ENCODE measurements around the gene ZNF839. TPM values are rescaled to one million over a fixed set of nuclear protein-coding genes. Genes with fewer than 3 reads are reported as not detected.

The ZNF839 gene
- total and polyA plus RNA-seq, 5 donors, result 5.7 to 11.0 (median 7.0) TPM

DNA sequence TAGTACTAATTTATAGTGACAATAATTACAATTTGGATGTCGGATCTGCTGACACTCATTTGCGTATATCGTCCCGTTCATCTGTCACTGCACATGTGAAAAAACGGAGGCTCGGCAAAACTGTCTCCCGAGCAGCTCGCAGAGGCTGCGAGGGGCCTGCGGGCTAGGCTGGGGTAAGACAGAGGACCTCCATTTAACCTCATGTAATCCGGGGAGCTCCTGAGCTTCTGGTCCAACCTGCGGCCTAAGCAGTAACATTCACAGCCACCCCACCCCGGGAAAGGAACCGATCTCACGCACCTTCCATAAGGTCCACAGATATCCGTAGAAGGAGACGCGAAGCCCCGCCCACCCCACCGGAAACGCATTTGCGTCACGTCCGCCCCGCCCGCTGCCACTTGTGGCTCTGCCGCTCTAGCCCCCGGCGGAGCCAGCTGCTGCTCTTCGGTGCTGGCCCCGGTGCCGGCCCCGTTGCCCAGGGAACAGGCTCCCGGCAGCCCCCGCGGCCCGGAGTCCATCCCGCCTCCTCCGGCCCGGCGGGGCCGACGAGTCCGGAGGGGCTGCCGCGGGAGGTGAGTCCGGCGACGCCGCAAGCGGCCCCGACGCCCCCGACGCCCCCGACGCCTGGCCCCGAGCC is 43.1 kb downstream of the ZNF839 start, which contains the start of the genes CINP and TECPR2:
CINP (minus strand) TSS at position 346 of the 637 bp plus-strand sequence; CDS start at position 307, 39 bp downstream.
TECPR2 (plus strand) TSS at position 397 of the 637 bp plus-strand sequence. CDS start 13,781 bp downstream, outside the sequence.
- H3K27me3 ChIP-seq (ENCODE audit: control insufficient read depth, insufficient read depth), result no peaks in the 10 kb centered on the region
- no peaks in the 10 kb centered on the region for H3K9me3 ChIP-seq (ENCODE audit: control insufficient read depth, low read length)
- peak; percentile 99 for ATAC-seq
- under 1% methylated on average over 58 of the region's 58 CpGs for WGBS
- DNase-seq, result peak; percentile 98 to 100 (median 99)
- H3K4me1 ChIP-seq (ENCODE audit: control insufficient read depth, insufficient read depth, low read length), result peaks cover 4% of the 10 kb centered on the region
- peak within 1 kb of the TSS; percentile 95 for H3K27ac ChIP-seq (ENCODE audit: low read length)
- intact Hi-C loops (cut with DNase I), result no loop called here
- peak within 1 kb of the TSS; percentile 94 for H3K4me3 ChIP-seq (ENCODE audit: low read length)

DNA sequence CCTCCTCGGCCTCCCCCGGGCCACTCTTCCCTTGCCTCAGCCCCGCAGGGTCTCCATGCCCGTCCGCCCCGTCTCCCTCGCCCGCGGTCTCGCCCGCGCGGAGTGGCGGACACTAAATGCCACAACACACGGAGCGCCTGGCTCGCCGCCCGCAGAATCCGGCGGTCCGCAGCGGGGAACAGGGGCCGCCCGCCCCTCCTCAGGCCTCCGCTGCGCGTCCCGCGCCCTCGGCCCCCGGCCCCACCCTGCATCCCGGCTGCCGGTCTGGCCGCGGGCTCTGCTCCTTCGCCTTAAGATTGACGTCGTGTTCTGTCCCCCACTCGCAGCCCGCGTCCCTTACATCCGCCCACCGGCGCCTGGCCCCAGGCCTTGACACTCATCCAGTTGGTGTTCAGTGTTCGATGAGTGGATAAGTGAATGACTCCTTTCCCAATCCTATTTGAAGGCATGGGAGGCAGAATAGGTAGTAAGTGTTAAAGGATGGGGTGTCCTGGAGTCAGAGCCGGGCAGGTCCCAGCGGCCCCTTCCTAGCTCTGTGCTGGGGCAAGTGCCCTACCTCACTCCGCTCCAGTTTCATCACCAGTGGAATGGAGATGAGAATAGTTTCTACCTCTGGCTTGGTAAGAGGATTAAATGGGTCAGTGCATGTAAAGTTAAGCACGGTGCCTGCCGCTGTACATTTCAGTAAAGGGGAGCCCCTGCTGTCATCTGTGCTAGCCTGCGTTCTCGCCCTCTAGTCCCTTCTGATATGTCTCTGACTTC is 43.8 kb downstream of the ZNF839 start:
- Histone ChIP-seq H3K27me3 (ENCODE audit: control insufficient read depth, insufficient read depth) (no peaks in the 10 kb centered on the region), H3K9me3 (ENCODE audit: control insufficient read depth, low read length) (no peaks in the 10 kb centered on the region), H3K4me1 (ENCODE audit: control insufficient read depth, insufficient read depth, low read length) (peaks cover 4% of the 10 kb centered on the region), H3K4me3 (ENCODE audit: low read length) (peak overlapping the region; percentile 94), H3K27ac (ENCODE audit: low read length) (peak overlapping the region; percentile 55)
- intact Hi-C loops (cut with DNase I), result no loop called here
- DNase-seq (peak in 1 of 3 donors; percentile 65), ATAC-seq (peak; percentile 42 to 66)
- 2% methylated on average over 53 of the region's 53 CpGs for WGBS

DNA sequence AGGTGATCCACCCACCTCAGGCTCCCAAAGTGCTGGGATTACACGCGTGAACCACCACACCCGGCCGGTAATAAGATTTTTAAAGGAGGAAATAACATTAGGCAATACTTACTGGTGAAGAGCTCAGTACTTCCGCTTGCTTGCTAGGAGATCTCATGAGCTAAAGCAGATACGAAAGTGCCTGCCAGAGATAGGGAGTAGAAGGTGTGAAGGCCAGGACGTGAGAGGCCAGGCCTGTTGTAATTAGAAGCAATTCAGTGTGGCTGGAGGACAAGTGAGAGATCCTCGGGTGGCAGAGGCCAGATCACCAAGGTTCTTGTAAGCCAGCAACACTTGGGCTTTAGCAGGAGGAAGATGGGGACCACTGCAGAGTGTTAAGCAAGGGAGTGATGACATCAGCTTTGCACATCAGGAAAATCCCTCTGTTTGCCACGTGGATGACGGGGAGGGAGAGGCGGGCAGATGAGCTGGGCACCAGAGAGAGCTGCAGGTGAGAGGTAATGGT is 50.8 kb downstream of the ZNF839 start:
- Histone ChIP-seq H3K4me1 (ENCODE audit: control insufficient read depth, insufficient read depth, low read length) (peaks cover 12% of the 10 kb centered on the region), H3K4me3 (ENCODE audit: low read length) (no peak overlapping the region), H3K27me3 (ENCODE audit: control insufficient read depth, insufficient read depth) (no peaks in the 10 kb centered on the region), H3K9me3 (ENCODE audit: control insufficient read depth, low read length) (no peaks in the 10 kb centered on the region), H3K27ac (ENCODE audit: low read length) (peak overlapping the region; percentile 12)
- WGBS, result 51% methylated on average over 11 of the region's 11 CpGs
- ATAC-seq (peak; percentile 79 to 80), DNase-seq (no peak)
- intact Hi-C loops (cut with DNase I), result no loop called here

DNA sequence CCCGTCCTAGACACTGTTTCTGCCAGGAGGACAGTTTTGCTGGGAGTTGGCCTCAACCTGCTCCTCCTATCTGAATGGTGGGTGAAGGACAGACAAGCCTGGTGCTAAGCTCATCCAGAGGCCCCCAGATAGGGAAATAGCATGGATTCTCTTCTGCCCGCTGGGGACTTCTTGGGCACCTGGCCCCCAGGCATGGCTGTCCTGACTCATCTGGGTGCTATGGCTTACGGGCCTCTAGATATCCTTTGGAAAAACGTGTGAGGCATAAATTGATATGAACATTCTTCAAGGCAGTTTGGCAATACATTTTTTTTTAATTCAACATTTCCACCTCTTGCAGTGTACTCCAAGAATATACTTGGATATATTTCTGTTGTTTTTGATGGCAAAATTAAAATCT is 51.8 kb downstream of the ZNF839 start:
- no peaks in the 10 kb centered on the region for H3K27me3 ChIP-seq (ENCODE audit: control insufficient read depth, insufficient read depth)
- intact Hi-C loops (cut with DNase I), result no loop called here
- DNase-seq (no peak), ATAC-seq (no peak)
- WGBS, result 82% methylated on average over 4 of the region's 4 CpGs
- peaks cover 12% of the 10 kb centered on the region for H3K4me1 ChIP-seq (ENCODE audit: control insufficient read depth, insufficient read depth, low read length)
- no peak overlapping the region for H3K27ac ChIP-seq (ENCODE audit: low read length)
- no peaks in the 10 kb centered on the region for H3K9me3 ChIP-seq (ENCODE audit: control insufficient read depth, low read length)
- no peak overlapping the region for H3K4me3 ChIP-seq (ENCODE audit: low read length)

DNA sequence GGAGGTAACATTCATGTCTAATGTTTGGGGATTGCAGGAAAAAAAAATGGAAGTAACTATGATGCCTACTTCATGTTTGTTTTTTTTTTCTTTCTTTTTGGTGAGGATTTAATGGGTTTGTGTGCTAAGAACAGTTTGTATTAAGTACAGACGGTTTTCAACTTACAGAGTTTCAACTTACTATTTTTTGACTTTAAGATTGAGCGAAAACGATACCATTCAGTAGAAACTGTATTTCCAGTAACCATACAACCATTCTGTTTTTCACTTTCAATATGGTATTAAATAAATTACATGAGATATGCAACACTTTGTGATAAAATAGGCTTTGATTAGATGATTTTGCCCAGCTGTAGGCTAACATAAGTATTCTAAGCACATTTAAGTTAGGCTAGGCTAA is 53.6 kb downstream of the ZNF839 start:
- peaks cover 12% of the 10 kb centered on the region for H3K4me1 ChIP-seq (ENCODE audit: control insufficient read depth, insufficient read depth, low read length)
- whole genome bisulfite sequencing, result 95% methylated on average over 3 of the region's 3 CpGs
- H3K9me3 ChIP-seq (ENCODE audit: control insufficient read depth, low read length), result no peaks in the 10 kb centered on the region
- ATAC-seq, result no peak
- H3K27ac ChIP-seq (ENCODE audit: low read length), result no peak overlapping the region
- no peak overlapping the region for H3K4me3 ChIP-seq (ENCODE audit: low read length)
- intact Hi-C loops (cut with DNase I), result no loop called here
- DNase-seq, result no peak
- H3K27me3 ChIP-seq (ENCODE audit: control insufficient read depth, insufficient read depth), result no peaks in the 10 kb centered on the region

DNA sequence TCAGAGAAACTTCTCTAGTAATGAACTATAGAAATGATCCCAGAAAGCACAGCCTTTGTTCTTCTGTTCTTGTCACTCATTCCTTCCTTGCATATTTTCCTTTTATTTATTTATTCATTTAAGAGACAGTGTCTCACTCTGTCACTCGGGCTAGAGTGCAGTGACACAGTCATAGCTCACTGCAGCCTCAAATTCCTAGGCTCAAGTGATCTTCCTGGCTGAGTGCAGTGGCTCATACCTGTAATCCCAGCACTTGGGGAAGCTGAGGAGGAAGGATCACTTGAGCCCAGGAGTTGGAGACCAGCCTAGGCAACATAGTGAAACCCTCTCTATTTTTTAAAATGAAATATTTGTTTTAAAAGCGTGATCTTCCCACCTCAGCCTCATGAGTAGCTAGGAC is 54.7 kb downstream of the ZNF839 start:
- Histone ChIP-seq H3K4me1 (ENCODE audit: control insufficient read depth, insufficient read depth, low read length) (peaks cover 12% of the 10 kb centered on the region), H3K27me3 (ENCODE audit: control insufficient read depth, insufficient read depth) (no peaks in the 10 kb centered on the region), H3K27ac (ENCODE audit: low read length) (no peak overlapping the region), H3K9me3 (ENCODE audit: control insufficient read depth, low read length) (no peaks in the 10 kb centered on the region), H3K4me3 (ENCODE audit: low read length) (no peak overlapping the region)
- DNase-seq, result no peak
- 87% methylated on average over 2 of the region's 2 CpGs for WGBS
- ATAC-seq, result no peak
- intact Hi-C loops (cut with DNase I), result no loop called here

DNA sequence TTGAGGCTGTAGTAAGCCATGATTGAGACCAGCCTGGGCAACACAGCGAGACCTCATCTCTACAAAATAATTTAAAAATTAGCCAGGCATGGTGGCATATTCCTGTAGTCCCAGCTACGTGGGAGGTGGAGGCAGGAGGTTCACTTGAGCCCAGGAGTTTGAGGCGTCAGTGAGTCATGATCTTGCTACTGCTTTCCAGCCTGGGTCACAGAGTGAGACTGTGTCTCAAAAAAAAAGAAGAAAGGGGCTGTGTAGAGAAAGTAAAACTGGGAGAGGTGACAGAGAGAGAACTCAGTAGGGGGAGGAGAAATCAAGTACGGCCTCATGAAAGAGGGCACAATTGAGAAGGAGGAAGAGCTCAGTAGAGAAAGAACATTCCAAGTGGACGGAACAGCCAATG is 55.6 kb downstream of the ZNF839 start:
- no peaks in the 10 kb centered on the region for H3K9me3 ChIP-seq (ENCODE audit: control insufficient read depth, low read length)
- H3K27ac ChIP-seq (ENCODE audit: low read length), result no peak overlapping the region
- H3K4me3 ChIP-seq (ENCODE audit: low read length), result no peak overlapping the region
- no peak for ATAC-seq
- peaks cover 12% of the 10 kb centered on the region for H3K4me1 ChIP-seq (ENCODE audit: control insufficient read depth, insufficient read depth, low read length)
- 97% methylated on average over 5 of the region's 5 CpGs for WGBS
- intact Hi-C loops (cut with DNase I), result no loop called here
- DNase-seq, result no peak
- no peaks in the 10 kb centered on the region for H3K27me3 ChIP-seq (ENCODE audit: control insufficient read depth, insufficient read depth)

DNA sequence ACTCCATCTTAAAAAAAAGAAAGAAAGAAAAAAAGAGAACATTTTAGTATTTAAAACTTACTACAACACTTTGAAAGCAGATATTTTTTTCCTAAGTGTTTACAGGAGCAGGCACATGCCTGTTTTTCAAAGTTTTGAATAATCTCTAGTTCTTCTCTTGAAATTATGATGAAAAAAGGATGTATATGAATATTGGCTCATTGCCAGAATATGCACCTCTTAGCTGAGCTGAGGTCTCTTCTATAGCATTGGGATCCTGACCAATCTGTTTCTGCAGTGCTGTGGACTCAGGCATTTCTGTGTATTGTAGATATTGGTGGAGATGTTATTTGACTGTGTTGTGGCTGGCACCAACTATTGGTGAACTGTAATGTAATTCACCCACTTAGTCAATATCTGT is 58.1 kb downstream of the ZNF839 start:
- intact Hi-C loops (cut with DNase I), result no loop called here
- DNase-seq, result no peak
- Histone ChIP-seq H3K27ac (ENCODE audit: low read length) (no peak overlapping the region), H3K27me3 (ENCODE audit: control insufficient read depth, insufficient read depth) (no peaks in the 10 kb centered on the region), H3K4me1 (ENCODE audit: control insufficient read depth, insufficient read depth, low read length) (peaks cover 2% of the 10 kb centered on the region), H3K4me3 (ENCODE audit: low read length) (no peak overlapping the region), H3K9me3 (ENCODE audit: control insufficient read depth, low read length) (no peaks in the 10 kb centered on the region)
- no peak for ATAC-seq

DNA sequence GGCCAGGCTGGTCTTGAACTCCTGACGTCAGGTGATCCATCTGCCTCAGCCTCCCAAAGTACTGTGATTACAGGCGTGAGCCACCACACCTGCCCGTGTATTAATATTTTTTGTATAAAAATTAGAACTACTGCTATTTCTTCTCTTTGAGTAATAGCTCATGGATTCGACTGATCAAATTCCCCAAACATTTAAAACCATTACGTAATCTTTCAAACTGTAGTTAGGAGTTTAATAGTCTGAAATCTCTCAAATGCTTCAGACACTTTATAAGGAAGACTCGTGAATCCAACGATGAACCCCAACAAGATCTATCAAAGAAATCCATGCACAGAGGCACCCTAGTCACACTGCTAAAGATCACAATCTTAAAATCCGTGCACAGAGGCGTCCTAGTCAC is 59.3 kb downstream of the ZNF839 start:
- H3K4me1 ChIP-seq (ENCODE audit: control insufficient read depth, insufficient read depth, low read length), result peaks cover 2% of the 10 kb centered on the region
- DNase-seq (no peak), ATAC-seq (no peak)
- no peak overlapping the region for H3K4me3 ChIP-seq (ENCODE audit: low read length)
- no peaks in the 10 kb centered on the region for H3K9me3 ChIP-seq (ENCODE audit: control insufficient read depth, low read length)
- intact Hi-C loops (cut with DNase I), result no loop called here
- WGBS, result 96% methylated on average over 9 of the region's 9 CpGs
- no peak overlapping the region for H3K27ac ChIP-seq (ENCODE audit: low read length)
- H3K27me3 ChIP-seq (ENCODE audit: control insufficient read depth, insufficient read depth), result no peaks in the 10 kb centered on the region

DNA sequence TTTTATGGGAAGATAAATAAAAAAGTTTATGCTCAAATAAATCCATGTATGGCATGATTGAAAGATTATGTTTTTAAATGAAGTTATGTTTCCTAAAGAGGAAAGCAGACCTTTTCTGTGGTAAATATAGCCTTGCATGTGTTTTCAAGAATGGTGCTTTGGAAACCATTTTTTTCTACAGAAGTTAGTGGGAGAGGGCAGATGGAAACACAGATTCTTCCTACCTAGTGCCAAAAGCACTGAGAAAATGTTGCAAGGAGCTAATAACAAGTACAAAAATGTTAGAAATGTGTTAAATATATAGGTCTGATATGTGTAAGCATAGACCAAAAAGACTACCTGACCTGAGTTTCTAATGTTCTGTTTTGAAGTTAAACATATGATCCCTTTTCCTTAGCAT is 67.5 kb downstream of the ZNF839 start:
- H3K4me1 ChIP-seq (ENCODE audit: control insufficient read depth, insufficient read depth, low read length), result peaks cover 4% of the 10 kb centered on the region
- H3K9me3 ChIP-seq (ENCODE audit: control insufficient read depth, low read length), result no peaks in the 10 kb centered on the region
- no peak for DNase-seq
- no peaks in the 10 kb centered on the region for H3K27me3 ChIP-seq (ENCODE audit: control insufficient read depth, insufficient read depth)
- no peak for ATAC-seq
- H3K27ac ChIP-seq (ENCODE audit: low read length), result no peak overlapping the region
- H3K4me3 ChIP-seq (ENCODE audit: low read length), result no peak overlapping the region
- intact Hi-C loops (cut with DNase I), result no loop called here

DNA sequence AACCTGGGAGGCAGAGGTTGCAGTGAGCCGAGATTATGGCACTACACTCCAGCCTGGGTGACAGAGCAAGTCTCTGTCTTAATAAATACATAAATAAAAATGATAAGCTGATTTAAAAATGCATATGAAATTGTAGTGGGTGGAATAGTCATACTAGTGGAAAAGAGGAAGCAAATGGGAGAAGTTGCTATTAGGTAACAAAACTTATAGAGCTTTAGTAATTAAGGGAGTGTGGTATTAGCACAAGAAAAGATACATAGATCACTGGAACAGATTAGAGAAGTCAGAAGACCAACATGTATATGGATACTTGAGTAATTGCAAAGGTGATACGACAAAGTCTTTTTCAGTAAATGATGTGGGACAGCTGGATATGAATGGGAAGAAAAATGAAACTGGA is 69.7 kb downstream of the ZNF839 start:
- Histone ChIP-seq H3K4me1 (ENCODE audit: control insufficient read depth, insufficient read depth, low read length) (peaks cover 4% of the 10 kb centered on the region), H3K9me3 (ENCODE audit: control insufficient read depth, low read length) (no peaks in the 10 kb centered on the region), H3K4me3 (ENCODE audit: low read length) (no peak overlapping the region), H3K27me3 (ENCODE audit: control insufficient read depth, insufficient read depth) (no peaks in the 10 kb centered on the region), H3K27ac (ENCODE audit: low read length) (no peak overlapping the region)
- no peak for ATAC-seq
- 90% methylated on average over 2 of the region's 2 CpGs for WGBS
- DNase-seq, result no peak
- intact Hi-C loops (cut with DNase I), result no loop called here

Data from right cardiac atrium (tissue), 5 donors.